Tibial nerve (tissue), 3 donors: ENCODE measurements around the gene FLNC.

ENCODE experiments used
- POLR2A ChIP-seq, 2 donors: fragments of 450-650 bp; IDR thresholded peaks; one replicate each; pipeline ENCODE4 v1.6.1; 2017; ENCODE audit warnings: antibody characterized with exemption in 2 of 2, mild to moderate bottlenecking in 2 of 2, moderate library complexity in 2 of 2
- TF ChIP-seq, protein P1 (sequence below), 5 experiments: fragments of 200-600 bp in 3 of 5; fragments of 450-650 bp in 2 of 5; sonication (generic) in 3 of 5; IDR thresholded peaks; one replicate each; pipeline ENCODE4 v1.5.1; 2016 to 2019; ENCODE audit warnings: antibody characterized with exemption in 5 of 5, mild to moderate bottlenecking in 3 of 5, moderate library complexity in 2 of 5

DNA sequence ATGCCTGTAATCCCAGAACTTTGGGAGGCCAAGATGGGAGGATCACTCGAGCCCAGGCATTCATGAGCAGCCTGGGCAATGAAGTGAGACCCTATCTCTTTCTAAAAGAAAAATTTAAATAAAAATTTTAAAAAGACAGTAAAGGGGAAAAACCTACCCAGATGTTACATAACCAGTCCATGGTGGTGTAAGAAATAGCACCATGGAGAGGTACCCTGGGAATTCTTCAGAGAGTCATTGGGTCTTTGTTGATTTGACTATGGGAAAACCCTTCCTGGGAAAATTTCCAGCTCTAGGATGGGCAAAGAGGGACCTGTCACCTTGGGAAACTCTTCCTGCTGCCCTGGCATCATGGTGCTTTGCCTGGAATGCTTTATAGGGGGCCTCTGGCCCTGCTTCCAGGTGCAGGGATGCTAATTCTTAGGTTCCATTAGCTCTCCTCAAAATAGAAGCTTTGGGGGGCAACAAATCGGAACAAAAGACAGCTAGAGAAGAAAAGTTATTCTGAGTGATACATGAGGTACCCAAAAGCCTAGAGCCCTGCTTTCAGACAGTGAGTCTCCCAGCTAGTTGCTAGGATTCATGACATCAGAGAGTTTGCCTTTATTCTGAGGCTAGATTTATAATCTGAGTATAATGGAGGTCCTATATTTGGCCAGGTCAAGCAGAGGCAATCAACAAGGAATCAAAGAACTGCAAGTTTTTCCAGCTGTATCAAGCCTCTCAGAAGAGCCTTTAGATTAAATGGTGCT lies 28.4 kb upstream of the FLNC start:
- TF ChIP-seq, protein P1, sequence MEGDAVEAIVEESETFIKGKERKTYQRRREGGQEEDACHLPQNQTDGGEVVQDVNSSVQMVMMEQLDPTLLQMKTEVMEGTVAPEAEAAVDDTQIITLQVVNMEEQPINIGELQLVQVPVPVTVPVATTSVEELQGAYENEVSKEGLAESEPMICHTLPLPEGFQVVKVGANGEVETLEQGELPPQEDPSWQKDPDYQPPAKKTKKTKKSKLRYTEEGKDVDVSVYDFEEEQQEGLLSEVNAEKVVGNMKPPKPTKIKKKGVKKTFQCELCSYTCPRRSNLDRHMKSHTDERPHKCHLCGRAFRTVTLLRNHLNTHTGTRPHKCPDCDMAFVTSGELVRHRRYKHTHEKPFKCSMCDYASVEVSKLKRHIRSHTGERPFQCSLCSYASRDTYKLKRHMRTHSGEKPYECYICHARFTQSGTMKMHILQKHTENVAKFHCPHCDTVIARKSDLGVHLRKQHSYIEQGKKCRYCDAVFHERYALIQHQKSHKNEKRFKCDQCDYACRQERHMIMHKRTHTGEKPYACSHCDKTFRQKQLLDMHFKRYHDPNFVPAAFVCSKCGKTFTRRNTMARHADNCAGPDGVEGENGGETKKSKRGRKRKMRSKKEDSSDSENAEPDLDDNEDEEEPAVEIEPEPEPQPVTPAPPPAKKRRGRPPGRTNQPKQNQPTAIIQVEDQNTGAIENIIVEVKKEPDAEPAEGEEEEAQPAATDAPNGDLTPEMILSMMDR (IDR thresholded peaks at IDR 0.05), result no peak
- no peak for TF ChIP-seq POLR2A (IDR thresholded peaks at IDR 0.05)
